Measurements from ENCODE around the gene ACAT2. TPM values are rescaled to one million over a fixed set of nuclear protein-coding genes. Genes with fewer than 3 reads are reported as not detected.
"Not testable (repeated sequence)": the region's sequence is repeated elsewhere in the genome, so short reads cannot be mapped to it uniquely, and the experiment has no call there.

Gene ACAT2
- total and polyA plus RNA-seq, 2 donors, result 18.7 to 43.0 TPM

GRCh38 chr6:159739341-159739740 is 22.5 kb upstream of the ACAT2 start:
- Histone ChIP-seq H3K4me1 (ENCODE audit: control insufficient read depth in 2 of 2, insufficient read depth in 2 of 2, low read length in 2 of 2) (no peaks in the 10 kb centered on the region), H3K36me3 (ENCODE audit: control insufficient read depth in 2 of 2, insufficient read depth in 2 of 2, low read length in 1 of 2) (peaks cover 16 to 69% of the 10 kb centered on the region in 2 donors), H3K27ac (ENCODE audit: low read depth in 1 of 2, low read length in 1 of 2) (no peak overlapping the region), H3K27me3 (ENCODE audit: control insufficient read depth in 2 of 2, insufficient read depth in 1 of 2, low read length in 1 of 2) (no peaks in the 10 kb centered on the region), H3K4me3 (ENCODE audit: low read length in 2 of 2) (no peak overlapping the region), H3K9me3 (ENCODE audit: control insufficient read depth in 2 of 2, insufficient read depth in 1 of 2, low read length in 1 of 2) (no peaks in the 10 kb centered on the region)
- DNase-seq (ENCODE audit: low read depth in 6 of 9, low spot score in 9 of 9), result no peak
- 91% methylated on average over 3 of the region's 3 CpGs for WGBS

GRCh38 chr6:159742165-159742564 is 19.7 kb upstream of the ACAT2 start:
- no peaks in the 10 kb centered on the region for H3K27me3 ChIP-seq (ENCODE audit: control insufficient read depth in 2 of 2, insufficient read depth in 1 of 2, low read length in 1 of 2)
- no peaks in the 10 kb centered on the region for H3K9me3 ChIP-seq (ENCODE audit: control insufficient read depth in 2 of 2, insufficient read depth in 1 of 2, low read length in 1 of 2)
- DNase-seq (ENCODE audit: low read depth in 6 of 9, low spot score in 9 of 9), result no peak
- WGBS, result 97% methylated on average over 1 of the region's 1 CpG
- no peak overlapping the region for H3K4me3 ChIP-seq (ENCODE audit: low read length in 2 of 2)
- H3K4me1 ChIP-seq (ENCODE audit: control insufficient read depth in 2 of 2, insufficient read depth in 2 of 2, low read length in 2 of 2), result no peaks in the 10 kb centered on the region
- H3K27ac ChIP-seq (ENCODE audit: low read depth in 1 of 2, low read length in 1 of 2), result no peak overlapping the region
- H3K36me3 ChIP-seq (ENCODE audit: control insufficient read depth in 2 of 2, insufficient read depth in 2 of 2, low read length in 1 of 2), result peaks cover 37 to 91% of the 10 kb centered on the region in 2 donors

GRCh38 chr6:159745081-159745480 is 16.8 kb upstream of the ACAT2 start:
- Histone ChIP-seq H3K9me3 (ENCODE audit: control insufficient read depth in 2 of 2, insufficient read depth in 1 of 2, low read length in 1 of 2) (no peaks in the 10 kb centered on the region), H3K36me3 (ENCODE audit: control insufficient read depth in 2 of 2, insufficient read depth in 2 of 2, low read length in 1 of 2) (peaks cover 41 to 94% of the 10 kb centered on the region in 2 donors), H3K4me1 (ENCODE audit: control insufficient read depth in 2 of 2, insufficient read depth in 2 of 2, low read length in 2 of 2) (no peaks in the 10 kb centered on the region), H3K27me3 (ENCODE audit: control insufficient read depth in 2 of 2, insufficient read depth in 1 of 2, low read length in 1 of 2) (no peaks in the 10 kb centered on the region), H3K4me3 (ENCODE audit: low read length in 2 of 2) (no peak overlapping the region), H3K27ac (ENCODE audit: low read depth in 1 of 2, low read length in 1 of 2) (no peak overlapping the region)
- 95% methylated on average over 7 of the region's 7 CpGs for WGBS
- no peak for DNase-seq (ENCODE audit: low read depth in 6 of 9, low spot score in 9 of 9)

GRCh38 chr6:159746759-159747158 is 15.1 kb upstream of the ACAT2 start:
- H3K9me3 ChIP-seq (ENCODE audit: control insufficient read depth in 2 of 2, insufficient read depth in 1 of 2, low read length in 1 of 2), result no peaks in the 10 kb centered on the region
- DNase-seq (ENCODE audit: low read depth in 6 of 9, low spot score in 9 of 9), result no peak
- no peaks in the 10 kb centered on the region for H3K27me3 ChIP-seq (ENCODE audit: control insufficient read depth in 2 of 2, insufficient read depth in 1 of 2, low read length in 1 of 2)
- H3K4me3 ChIP-seq (ENCODE audit: low read length in 2 of 2), result no peak overlapping the region
- 97% methylated on average over 1 of the region's 1 CpG for WGBS
- no peak overlapping the region for H3K27ac ChIP-seq (ENCODE audit: low read depth in 1 of 2, low read length in 1 of 2)
- peaks cover 42 to 91% of the 10 kb centered on the region in 2 donors for H3K36me3 ChIP-seq (ENCODE audit: control insufficient read depth in 2 of 2, insufficient read depth in 2 of 2, low read length in 1 of 2)
- H3K4me1 ChIP-seq (ENCODE audit: control insufficient read depth in 2 of 2, insufficient read depth in 2 of 2, low read length in 2 of 2), result no peaks in the 10 kb centered on the region

- not testable (repeated sequence) for H3K27ac ChIP-seq (ENCODE audit: low read depth in 1 of 2, low read length in 1 of 2); H3K4me1 ChIP-seq (ENCODE audit: control insufficient read depth in 2 of 2, insufficient read depth in 2 of 2, low read length in 2 of 2); H3K27me3 ChIP-seq (ENCODE audit: control insufficient read depth in 2 of 2, insufficient read depth in 1 of 2, low read length in 1 of 2); H3K9me3 ChIP-seq (ENCODE audit: control insufficient read depth in 2 of 2, insufficient read depth in 1 of 2, low read length in 1 of 2); H3K4me3 ChIP-seq (ENCODE audit: low read length in 2 of 2); DNase-seq (ENCODE audit: low read depth in 6 of 9, low spot score in 9 of 9)
- 92% methylated on average over 7 of the region's 7 CpGs for WGBS
- peaks cover 38 to 90% of the 10 kb centered on the region in 2 donors for H3K36me3 ChIP-seq (ENCODE audit: control insufficient read depth in 2 of 2, insufficient read depth in 2 of 2, low read length in 1 of 2)
Measured at GRCh38 chr6:159748127-159748526, 13.7 kb upstream of the ACAT2 start.

GRCh38 chr6:159751448-159751847 is 10.4 kb upstream of the ACAT2 start:
- DNase-seq (ENCODE audit: low read depth in 6 of 9, low spot score in 9 of 9), result no peak
- no peak overlapping the region for H3K27ac ChIP-seq (ENCODE audit: low read depth in 1 of 2, low read length in 1 of 2)
- H3K36me3 ChIP-seq (ENCODE audit: control insufficient read depth in 2 of 2, insufficient read depth in 2 of 2, low read length in 1 of 2), result peaks cover 34 to 89% of the 10 kb centered on the region in 2 donors
- no peaks in the 10 kb centered on the region for H3K27me3 ChIP-seq (ENCODE audit: control insufficient read depth in 2 of 2, insufficient read depth in 1 of 2, low read length in 1 of 2)
- H3K9me3 ChIP-seq (ENCODE audit: control insufficient read depth in 2 of 2, insufficient read depth in 1 of 2, low read length in 1 of 2), result no peaks in the 10 kb centered on the region
- 97% methylated on average over 3 of the region's 3 CpGs for WGBS
- H3K4me1 ChIP-seq (ENCODE audit: control insufficient read depth in 2 of 2, insufficient read depth in 2 of 2, low read length in 2 of 2), result no peaks in the 10 kb centered on the region
- H3K4me3 ChIP-seq (ENCODE audit: low read length in 2 of 2), result no peak overlapping the region

- Histone ChIP-seq H3K27me3 (ENCODE audit: control insufficient read depth in 2 of 2, insufficient read depth in 1 of 2, low read length in 1 of 2) (no peaks in the 10 kb centered on the region), H3K27ac (ENCODE audit: low read depth in 1 of 2, low read length in 1 of 2) (no peak overlapping the region), H3K9me3 (ENCODE audit: control insufficient read depth in 2 of 2, insufficient read depth in 1 of 2, low read length in 1 of 2) (no peaks in the 10 kb centered on the region), H3K36me3 (ENCODE audit: control insufficient read depth in 2 of 2, insufficient read depth in 2 of 2, low read length in 1 of 2) (peaks cover 34 to 90% of the 10 kb centered on the region in 2 donors), H3K4me3 (ENCODE audit: low read length in 2 of 2) (no peak overlapping the region), H3K4me1 (ENCODE audit: control insufficient read depth in 2 of 2, insufficient read depth in 2 of 2, low read length in 2 of 2) (no peaks in the 10 kb centered on the region)
- WGBS, result 98% methylated on average over 6 of the region's 6 CpGs
- DNase-seq (ENCODE audit: low read depth in 6 of 9, low spot score in 9 of 9), result no peak
Measured at GRCh38 chr6:159753081-159753872, 8.6 kb upstream of the ACAT2 start.

GRCh38 chr6:159754401-159754800 is 7.4 kb upstream of the ACAT2 start:
- Histone ChIP-seq H3K4me3 (ENCODE audit: low read length in 2 of 2) (no peak overlapping the region), H3K27ac (ENCODE audit: low read depth in 1 of 2, low read length in 1 of 2) (no peak overlapping the region), H3K36me3 (ENCODE audit: control insufficient read depth in 2 of 2, insufficient read depth in 2 of 2, low read length in 1 of 2) (peaks cover 36 to 85% of the 10 kb centered on the region in 2 donors), H3K27me3 (ENCODE audit: control insufficient read depth in 2 of 2, insufficient read depth in 1 of 2, low read length in 1 of 2) (no peaks in the 10 kb centered on the region), H3K9me3 (ENCODE audit: control insufficient read depth in 2 of 2, insufficient read depth in 1 of 2, low read length in 1 of 2) (no peaks in the 10 kb centered on the region), H3K4me1 (ENCODE audit: control insufficient read depth in 2 of 2, insufficient read depth in 2 of 2, low read length in 2 of 2) (no peaks in the 10 kb centered on the region)
- no peak for DNase-seq (ENCODE audit: low read depth in 6 of 9, low spot score in 9 of 9)
- WGBS, result 96% methylated on average over 2 of the region's 2 CpGs

- no peak for DNase-seq (ENCODE audit: low read depth in 6 of 9, low spot score in 9 of 9)
- peaks cover 36 to 84% of the 10 kb centered on the region in 2 donors for H3K36me3 ChIP-seq (ENCODE audit: control insufficient read depth in 2 of 2, insufficient read depth in 2 of 2, low read length in 1 of 2)
- H3K4me1 ChIP-seq (ENCODE audit: control insufficient read depth in 2 of 2, insufficient read depth in 2 of 2, low read length in 2 of 2), result no peaks in the 10 kb centered on the region
- H3K4me3 ChIP-seq (ENCODE audit: low read length in 2 of 2), result no peak overlapping the region
- 95% methylated on average over 15 of the region's 15 CpGs for WGBS
- no peaks in the 10 kb centered on the region for H3K27me3 ChIP-seq (ENCODE audit: control insufficient read depth in 2 of 2, insufficient read depth in 1 of 2, low read length in 1 of 2)
- no peaks in the 10 kb centered on the region for H3K9me3 ChIP-seq (ENCODE audit: control insufficient read depth in 2 of 2, insufficient read depth in 1 of 2, low read length in 1 of 2)
- H3K27ac ChIP-seq (ENCODE audit: low read depth in 1 of 2, low read length in 1 of 2), result no peak overlapping the region
Measured at GRCh38 chr6:159754959-159755914, 6.6 kb upstream of the ACAT2 start.

All from thymus (tissue), 11 donors.